WTC11 (cell line): Measurements from ENCODE around the gene UBR2. TPM values are rescaled to one million over a fixed set of nuclear protein-coding genes. Genes with fewer than 3 reads are reported as not detected.

Experiments used
- ATAC-seq: fragments of 200-7000 bp; cut with Tn5 transposase; 2 replicates; pipeline ENCODE4 v1.10.0; 2021; ENCODE audit warnings: mild to moderate bottlenecking, moderate library complexity
- CTCF ChIA-PET: fragments of 300-600 bp; sonication (Branson Sonifier 250); formaldehyde crosslinking; loops from one replicate; lab custom pipeline; 2021; ENCODE audit warnings: antibody characterized with exemption; lab: Charles Lee
- POLR2A ChIA-PET: fragments of 350-600 bp; sonication (Branson Sonifier 250); formaldehyde crosslinking; loops from one replicate; lab custom pipeline; 2021; ENCODE audit warnings: antibody characterized with exemption; lab: Charles Lee
- DNase-seq: peaks from one replicate; pipeline ENCODE4 v3.0.0; 2021; ENCODE audit warnings: low spot score
- H3K27ac Mint-ChIP-seq: 2 replicates; pipeline ENCODE4 v1.8.0; 2021; ENCODE audit warnings: mixed read lengths
- H3K27me3 Mint-ChIP-seq: 2 replicates; pipeline ENCODE4 v1.8.0; 2021; ENCODE audit warnings: low read depth, mild to moderate bottlenecking, moderate library complexity, mixed read lengths
- H3K36me3 Mint-ChIP-seq: 2 replicates; pipeline ENCODE4 v1.8.0; 2021; ENCODE audit warnings: mixed read lengths
- H3K4me1 Mint-ChIP-seq: 2 replicates; pipeline ENCODE4 v1.8.0; 2022; ENCODE audit warnings: mixed read lengths
- H3K4me3 Mint-ChIP-seq: 2 replicates; pipeline ENCODE4 v1.8.0; 2021; ENCODE audit warnings: mild to moderate bottlenecking, moderate library complexity, mixed read lengths
- H3K9me3 Mint-ChIP-seq: 2 replicates; pipeline ENCODE4 v1.8.0; 2021; ENCODE audit warnings: mixed read lengths
- EMX1 ChIP-seq: fragments of 250-450 bp; sonication (Bioruptor Pico); IDR thresholded peaks from 2 replicates; pipeline ENCODE4 v1.8.0; 2021; ENCODE audit warnings: mild to moderate bottlenecking
- ESRRA ChIP-seq: sonication (generic); formaldehyde crosslinking; IDR thresholded peaks from 2 replicates; pipeline ENCODE4 v1.8.1; 2022; ENCODE audit warnings: mild to moderate bottlenecking, missing genetic modification reagents, borderline replicate concordance
- JAZF1 ChIP-seq: fragments of 250-450 bp; sonication (Bioruptor Pico); IDR thresholded peaks from 2 replicates; pipeline ENCODE4 v1.9.0; 2021; ENCODE audit warnings: moderate library complexity, mild to moderate bottlenecking, inconsistent platforms
- MXD4 ChIP-seq: fragments of 250-450 bp; sonication (Bioruptor Pico); IDR thresholded peaks from 2 replicates; pipeline ENCODE4 v1.8.0; 2021; ENCODE audit warnings: mild to moderate bottlenecking, moderate library complexity, borderline replicate concordance
- PRRX2 ChIP-seq: fragments of 250-450 bp; sonication (Bioruptor Pico); IDR thresholded peaks from 2 replicates; pipeline ENCODE4 v1.8.0; 2021; ENCODE audit warnings: mild to moderate bottlenecking
- RELA ChIP-seq: sonication (generic); formaldehyde crosslinking; IDR thresholded peaks from 2 replicates; pipeline ENCODE4 v1.8.1; 2022; ENCODE audit warnings: missing genetic modification reagents, mild to moderate bottlenecking, borderline replicate concordance
- SOX15 ChIP-seq: fragments of 250-450 bp; sonication (Bioruptor Pico); IDR thresholded peaks from 2 replicates; pipeline ENCODE4 v1.9.0; 2021; ENCODE audit warnings: mild to moderate bottlenecking
- ZNF423 ChIP-seq: fragments of 250-450 bp; sonication (Bioruptor Pico); IDR thresholded peaks from 2 replicates; pipeline ENCODE4 v2.1.2; 2022; ENCODE audit warnings: mild to moderate bottlenecking, moderate library complexity
- total RNA-seq: library from RNA; stranded (reverse); gene quantifications from 3 replicates; pipeline ENCODE4 v1.2.3, GENCODE V29; 2021
- TF ChIP-seq, protein P1 (sequence below): sonication (generic); formaldehyde crosslinking; IDR thresholded peaks from 2 replicates; pipeline ENCODE4 v1.8.0; 2023; ENCODE audit warnings: mild to moderate bottlenecking, missing genetic modification reagents
- TF ChIP-seq, protein P2 (sequence below): sonication (generic); formaldehyde crosslinking; IDR thresholded peaks from 2 replicates; pipeline ENCODE4 v1.8.1; 2022; ENCODE audit warnings: low read depth, missing genetic modification reagents, borderline replicate concordance
- TF ChIP-seq, protein P3 (sequence below): sonication (generic); formaldehyde crosslinking; IDR thresholded peaks from 2 replicates; pipeline ENCODE4 v1.8.1; 2022; ENCODE audit warnings: missing genetic modification reagents, borderline replicate concordance
- TF ChIP-seq, protein P4 (sequence below): fragments of 250-450 bp; sonication (Bioruptor Pico); IDR thresholded peaks from 2 replicates; pipeline ENCODE4 v1.9.0; 2021; ENCODE audit warnings: moderate library complexity, mild to moderate bottlenecking, inconsistent platforms, borderline replicate concordance
- TF ChIP-seq, protein P5 (sequence below): fragments of 250-450 bp; sonication (Bioruptor Pico); IDR thresholded peaks from 2 replicates; pipeline ENCODE4 v1.9.0; 2021; ENCODE audit warnings: mild to moderate bottlenecking
- TF ChIP-seq, protein P6 (sequence below): sonication (generic); formaldehyde crosslinking; IDR thresholded peaks from 2 replicates; pipeline ENCODE4 v1.8.0; 2022; ENCODE audit warnings: missing genetic modification reagents

The UBR2 gene
- total RNA-seq, 1 experiment from 2014 or later, result 18.8 TPM

DNA sequence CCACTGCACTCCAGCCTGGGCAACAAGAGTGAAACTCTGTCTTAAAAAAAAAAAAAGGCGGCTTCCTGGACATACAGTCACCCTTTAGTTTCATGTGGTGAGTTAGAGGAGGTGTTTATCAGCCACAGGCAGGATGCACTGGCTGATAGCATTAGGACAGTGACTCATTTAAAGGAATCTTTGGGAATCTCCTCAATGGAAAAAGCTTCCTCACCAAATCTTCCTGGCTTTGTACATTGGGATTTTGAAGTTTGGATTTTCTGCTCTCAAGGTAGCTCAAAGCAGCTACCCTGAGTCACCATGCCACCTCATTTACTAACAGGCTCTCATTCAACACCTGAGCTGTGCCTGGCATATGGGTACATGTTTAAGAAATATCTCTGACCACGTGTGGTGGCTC, 138.4 kb downstream of the UBR2 start:
- POLR2A ChIA-PET, result no interaction called here
- Mint-ChIP-seq H3K27ac (no peak overlapping the region), H3K4me3 (no peak overlapping the region)
- no peak for DNase-seq
- TF ChIP-seq EMX1 (no peak), SOX15 (no peak), RELA (CRISPR knock-in tag) (no peak), ESRRA (CRISPR knock-in tag) (no peak), ZNF423 (CRISPR knock-in tag) (no peak), MXD4 (no peak), JAZF1 (no peak), PRRX2 (CRISPR knock-in tag) (no peak)
- TF ChIP-seq, protein P1, sequence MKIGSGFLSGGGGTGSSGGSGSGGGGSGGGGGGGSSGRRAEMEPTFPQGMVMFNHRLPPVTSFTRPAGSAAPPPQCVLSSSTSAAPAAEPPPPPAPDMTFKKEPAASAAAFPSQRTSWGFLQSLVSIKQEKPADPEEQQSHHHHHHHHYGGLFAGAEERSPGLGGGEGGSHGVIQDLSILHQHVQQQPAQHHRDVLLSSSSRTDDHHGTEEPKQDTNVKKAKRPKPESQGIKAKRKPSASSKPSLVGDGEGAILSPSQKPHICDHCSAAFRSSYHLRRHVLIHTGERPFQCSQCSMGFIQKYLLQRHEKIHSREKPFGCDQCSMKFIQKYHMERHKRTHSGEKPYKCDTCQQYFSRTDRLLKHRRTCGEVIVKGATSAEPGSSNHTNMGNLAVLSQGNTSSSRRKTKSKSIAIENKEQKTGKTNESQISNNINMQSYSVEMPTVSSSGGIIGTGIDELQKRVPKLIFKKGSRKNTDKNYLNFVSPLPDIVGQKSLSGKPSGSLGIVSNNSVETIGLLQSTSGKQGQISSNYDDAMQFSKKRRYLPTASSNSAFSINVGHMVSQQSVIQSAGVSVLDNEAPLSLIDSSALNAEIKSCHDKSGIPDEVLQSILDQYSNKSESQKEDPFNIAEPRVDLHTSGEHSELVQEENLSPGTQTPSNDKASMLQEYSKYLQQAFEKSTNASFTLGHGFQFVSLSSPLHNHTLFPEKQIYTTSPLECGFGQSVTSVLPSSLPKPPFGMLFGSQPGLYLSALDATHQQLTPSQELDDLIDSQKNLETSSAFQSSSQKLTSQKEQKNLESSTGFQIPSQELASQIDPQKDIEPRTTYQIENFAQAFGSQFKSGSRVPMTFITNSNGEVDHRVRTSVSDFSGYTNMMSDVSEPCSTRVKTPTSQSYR, result no peak
- TF ChIP-seq, protein P2, sequence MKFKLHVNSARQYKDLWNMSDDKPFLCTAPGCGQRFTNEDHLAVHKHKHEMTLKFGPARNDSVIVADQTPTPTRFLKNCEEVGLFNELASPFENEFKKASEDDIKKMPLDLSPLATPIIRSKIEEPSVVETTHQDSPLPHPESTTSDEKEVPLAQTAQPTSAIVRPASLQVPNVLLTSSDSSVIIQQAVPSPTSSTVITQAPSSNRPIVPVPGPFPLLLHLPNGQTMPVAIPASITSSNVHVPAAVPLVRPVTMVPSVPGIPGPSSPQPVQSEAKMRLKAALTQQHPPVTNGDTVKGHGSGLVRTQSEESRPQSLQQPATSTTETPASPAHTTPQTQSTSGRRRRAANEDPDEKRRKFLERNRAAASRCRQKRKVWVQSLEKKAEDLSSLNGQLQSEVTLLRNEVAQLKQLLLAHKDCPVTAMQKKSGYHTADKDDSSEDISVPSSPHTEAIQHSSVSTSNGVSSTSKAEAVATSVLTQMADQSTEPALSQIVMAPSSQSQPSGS (CRISPR knock-in tag), result no peak
- TF ChIP-seq, protein P3, sequence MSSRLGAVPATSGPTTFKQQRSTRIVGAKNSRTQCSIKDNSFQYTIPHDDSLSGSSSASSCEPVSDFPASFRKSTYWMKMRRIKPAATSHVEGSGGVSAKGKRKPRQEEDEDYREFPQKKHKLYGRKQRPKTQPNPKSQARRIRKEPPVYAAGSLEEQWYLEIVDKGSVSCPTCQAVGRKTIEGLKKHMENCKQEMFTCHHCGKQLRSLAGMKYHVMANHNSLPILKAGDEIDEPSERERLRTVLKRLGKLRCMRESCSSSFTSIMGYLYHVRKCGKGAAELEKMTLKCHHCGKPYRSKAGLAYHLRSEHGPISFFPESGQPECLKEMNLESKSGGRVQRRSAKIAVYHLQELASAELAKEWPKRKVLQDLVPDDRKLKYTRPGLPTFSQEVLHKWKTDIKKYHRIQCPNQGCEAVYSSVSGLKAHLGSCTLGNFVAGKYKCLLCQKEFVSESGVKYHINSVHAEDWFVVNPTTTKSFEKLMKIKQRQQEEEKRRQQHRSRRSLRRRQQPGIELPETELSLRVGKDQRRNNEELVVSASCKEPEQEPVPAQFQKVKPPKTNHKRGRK (CRISPR knock-in tag), result no peak
- TF ChIP-seq, protein P4, sequence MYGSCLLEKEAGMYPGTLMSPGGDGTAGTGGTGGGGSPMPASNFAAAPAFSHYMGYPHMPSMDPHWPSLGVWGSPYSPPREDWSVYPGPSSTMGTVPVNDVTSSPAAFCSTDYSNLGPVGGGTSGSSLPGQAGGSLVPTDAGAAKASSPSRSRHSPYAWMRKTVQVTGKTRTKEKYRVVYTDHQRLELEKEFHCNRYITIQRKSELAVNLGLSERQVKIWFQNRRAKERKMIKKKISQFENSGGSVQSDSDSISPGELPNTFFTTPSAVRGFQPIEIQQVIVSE, result no peak
- TF ChIP-seq, protein P5, sequence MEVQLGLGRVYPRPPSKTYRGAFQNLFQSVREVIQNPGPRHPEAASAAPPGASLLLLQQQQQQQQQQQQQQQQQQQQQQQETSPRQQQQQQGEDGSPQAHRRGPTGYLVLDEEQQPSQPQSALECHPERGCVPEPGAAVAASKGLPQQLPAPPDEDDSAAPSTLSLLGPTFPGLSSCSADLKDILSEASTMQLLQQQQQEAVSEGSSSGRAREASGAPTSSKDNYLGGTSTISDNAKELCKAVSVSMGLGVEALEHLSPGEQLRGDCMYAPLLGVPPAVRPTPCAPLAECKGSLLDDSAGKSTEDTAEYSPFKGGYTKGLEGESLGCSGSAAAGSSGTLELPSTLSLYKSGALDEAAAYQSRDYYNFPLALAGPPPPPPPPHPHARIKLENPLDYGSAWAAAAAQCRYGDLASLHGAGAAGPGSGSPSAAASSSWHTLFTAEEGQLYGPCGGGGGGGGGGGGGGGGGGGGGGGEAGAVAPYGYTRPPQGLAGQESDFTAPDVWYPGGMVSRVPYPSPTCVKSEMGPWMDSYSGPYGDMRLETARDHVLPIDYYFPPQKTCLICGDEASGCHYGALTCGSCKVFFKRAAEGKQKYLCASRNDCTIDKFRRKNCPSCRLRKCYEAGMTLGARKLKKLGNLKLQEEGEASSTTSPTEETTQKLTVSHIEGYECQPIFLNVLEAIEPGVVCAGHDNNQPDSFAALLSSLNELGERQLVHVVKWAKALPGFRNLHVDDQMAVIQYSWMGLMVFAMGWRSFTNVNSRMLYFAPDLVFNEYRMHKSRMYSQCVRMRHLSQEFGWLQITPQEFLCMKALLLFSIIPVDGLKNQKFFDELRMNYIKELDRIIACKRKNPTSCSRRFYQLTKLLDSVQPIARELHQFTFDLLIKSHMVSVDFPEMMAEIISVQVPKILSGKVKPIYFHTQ (CRISPR knock-in tag), result no peak
- TF ChIP-seq, protein P6, sequence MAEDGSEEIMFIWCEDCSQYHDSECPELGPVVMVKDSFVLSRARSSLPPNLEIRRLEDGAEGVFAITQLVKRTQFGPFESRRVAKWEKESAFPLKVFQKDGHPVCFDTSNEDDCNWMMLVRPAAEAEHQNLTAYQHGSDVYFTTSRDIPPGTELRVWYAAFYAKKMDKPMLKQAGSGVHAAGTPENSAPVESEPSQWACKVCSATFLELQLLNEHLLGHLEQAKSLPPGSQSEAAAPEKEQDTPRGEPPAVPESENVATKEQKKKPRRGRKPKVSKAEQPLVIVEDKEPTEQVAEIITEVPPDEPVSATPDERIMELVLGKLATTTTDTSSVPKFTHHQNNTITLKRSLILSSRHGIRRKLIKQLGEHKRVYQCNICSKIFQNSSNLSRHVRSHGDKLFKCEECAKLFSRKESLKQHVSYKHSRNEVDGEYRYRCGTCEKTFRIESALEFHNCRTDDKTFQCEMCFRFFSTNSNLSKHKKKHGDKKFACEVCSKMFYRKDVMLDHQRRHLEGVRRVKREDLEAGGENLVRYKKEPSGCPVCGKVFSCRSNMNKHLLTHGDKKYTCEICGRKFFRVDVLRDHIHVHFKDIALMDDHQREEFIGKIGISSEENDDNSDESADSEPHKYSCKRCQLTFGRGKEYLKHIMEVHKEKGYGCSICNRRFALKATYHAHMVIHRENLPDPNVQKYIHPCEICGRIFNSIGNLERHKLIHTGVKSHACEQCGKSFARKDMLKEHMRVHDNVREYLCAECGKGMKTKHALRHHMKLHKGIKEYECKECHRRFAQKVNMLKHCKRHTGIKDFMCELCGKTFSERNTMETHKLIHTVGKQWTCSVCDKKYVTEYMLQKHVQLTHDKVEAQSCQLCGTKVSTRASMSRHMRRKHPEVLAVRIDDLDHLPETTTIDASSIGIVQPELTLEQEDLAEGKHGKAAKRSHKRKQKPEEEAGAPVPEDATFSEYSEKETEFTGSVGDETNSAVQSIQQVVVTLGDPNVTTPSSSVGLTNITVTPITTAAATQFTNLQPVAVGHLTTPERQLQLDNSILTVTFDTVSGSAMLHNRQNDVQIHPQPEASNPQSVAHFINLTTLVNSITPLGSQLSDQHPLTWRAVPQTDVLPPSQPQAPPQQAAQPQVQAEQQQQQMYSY (CRISPR knock-in tag), result no peak
- TF ChIP-seq, all 79 proteins: peak for 0
- Mint-ChIP-seq H3K4me1 (peaks cover 14% of the 10 kb centered on the region), H3K9me3 (no peaks in the 10 kb centered on the region), H3K27me3 (no peaks in the 10 kb centered on the region), H3K36me3 (no peaks in the 10 kb centered on the region)
- no peak for ATAC-seq
- CTCF ChIA-PET, result interaction anchor here (1.4 kb wide), 1 partner anchor 196 kb away, joined by 4 read pairs; no protein-coding TSS in a partner anchor
